ENCODE data around the gene GGTLC1.
"Not testable (repeated sequence)": the region's sequence is repeated elsewhere in the genome, so short reads cannot be mapped to it uniquely, and the experiment has no call there.

Gene GGTLC1

GRCh38 chr20:23994001-23994633, 5.5 kb upstream of the GGTLC1 start:
- not testable (repeated sequence) for DNase-seq

DNA sequence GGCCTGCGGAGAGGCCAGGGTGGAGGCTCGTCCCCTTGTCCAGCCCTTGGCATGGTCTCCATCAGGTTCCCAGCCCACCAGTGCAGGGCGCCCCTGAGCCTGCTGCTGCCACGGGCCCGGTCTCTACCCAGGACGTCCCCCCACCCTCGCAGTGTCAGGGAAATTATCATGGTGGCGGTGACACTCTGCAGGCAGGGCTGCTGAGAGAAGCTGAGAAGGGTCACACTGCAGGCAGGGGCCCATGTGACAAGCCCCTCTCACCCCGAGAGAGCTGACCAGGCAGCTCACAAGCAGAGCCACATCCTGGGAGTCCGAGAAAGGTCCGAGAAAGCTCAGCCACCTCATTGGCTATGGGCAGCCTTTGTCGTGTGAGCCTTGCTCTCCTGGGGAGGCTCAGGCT, 4.9 kb upstream of the GGTLC1 start:
- DNase-seq = not testable (repeated sequence)

- DNase-seq = not testable (repeated sequence)
Observed at GRCh38 chr20:23990296-23990695, 1.7 kb upstream of the GGTLC1 start.

DNA sequence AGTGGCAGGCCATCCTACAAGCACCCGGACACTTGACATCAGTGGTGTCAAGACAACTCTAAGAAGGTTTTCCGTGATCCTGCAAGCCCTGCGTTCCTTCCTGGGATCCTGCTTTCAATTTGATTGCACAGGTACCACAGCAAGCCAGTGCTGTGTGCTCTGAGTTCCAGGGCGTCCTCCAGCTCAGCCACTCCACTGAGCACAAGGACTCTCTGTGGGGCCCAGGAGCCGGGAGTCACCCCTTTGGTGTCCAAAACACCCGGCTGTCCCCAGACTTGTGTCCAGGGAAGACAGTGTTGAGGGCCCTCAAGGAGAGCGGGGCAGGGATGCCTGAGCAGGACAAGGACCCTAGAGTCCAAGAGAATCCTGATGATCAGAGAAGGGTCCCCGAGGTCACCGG, 387 bp upstream of the GGTLC1 start:
- DNase-seq = not testable (repeated sequence)

DNA sequence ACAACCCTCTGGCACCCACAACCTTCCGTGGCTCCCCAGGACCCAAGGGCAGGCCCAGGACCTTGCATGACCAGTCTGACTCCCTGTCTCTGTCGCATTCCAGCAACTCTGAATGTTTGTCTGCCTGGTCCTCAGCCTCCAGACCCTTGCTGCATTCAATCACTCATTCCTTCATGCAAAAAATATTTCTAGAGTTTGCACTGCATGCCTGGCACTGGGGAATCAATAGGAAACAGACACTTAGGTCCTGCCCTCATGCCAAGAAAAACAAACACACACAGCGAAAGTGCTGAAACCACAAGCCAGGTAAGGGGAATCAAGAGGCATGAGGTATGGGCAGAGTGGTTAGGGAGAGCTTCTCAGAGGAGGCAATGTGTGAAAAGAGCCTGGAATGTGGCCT, 1.9 kb downstream of the GGTLC1 start:
- DNase-seq = not testable (repeated sequence)

GRCh38 chr20:23986310-23986709, 2.3 kb downstream of the GGTLC1 start:
- DNase-seq = not testable (repeated sequence)

GRCh38 chr20:23985790-23986225, 2.8 kb downstream of the GGTLC1 start:
- not testable (repeated sequence) for DNase-seq

- not testable (repeated sequence) for DNase-seq
Observed at GRCh38 chr20:23985066-23985789, 3.4 kb downstream of the GGTLC1 start.

DNA sequence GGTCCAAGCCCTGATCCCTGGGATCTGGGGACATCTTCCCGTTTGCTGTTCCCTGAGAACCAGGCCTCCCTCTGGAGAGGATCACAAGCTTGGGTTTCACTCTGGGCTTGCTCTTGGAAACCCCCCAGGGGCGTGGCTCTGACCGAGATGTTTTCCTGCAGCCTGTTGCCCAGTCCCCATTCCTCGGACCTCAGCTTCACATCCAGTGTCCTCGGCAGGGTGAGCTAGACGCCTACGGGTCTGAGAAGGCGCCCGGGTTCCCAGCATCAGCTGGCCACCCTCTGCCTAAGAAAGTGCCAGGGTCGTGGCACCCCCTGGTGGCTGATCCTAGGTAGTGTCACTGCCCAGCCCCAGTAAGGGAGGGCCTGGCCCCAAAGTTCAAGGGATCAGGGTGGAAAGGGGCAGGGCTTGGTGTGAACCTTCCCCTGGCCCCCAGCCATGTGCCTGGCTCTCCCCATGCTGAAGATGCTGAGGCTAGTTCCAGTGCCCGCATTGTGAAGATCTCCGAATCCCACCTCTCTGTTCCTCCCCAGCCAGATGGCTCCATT, 4.0 kb downstream of the GGTLC1 start:
- not testable (repeated sequence) for DNase-seq

DNA sequence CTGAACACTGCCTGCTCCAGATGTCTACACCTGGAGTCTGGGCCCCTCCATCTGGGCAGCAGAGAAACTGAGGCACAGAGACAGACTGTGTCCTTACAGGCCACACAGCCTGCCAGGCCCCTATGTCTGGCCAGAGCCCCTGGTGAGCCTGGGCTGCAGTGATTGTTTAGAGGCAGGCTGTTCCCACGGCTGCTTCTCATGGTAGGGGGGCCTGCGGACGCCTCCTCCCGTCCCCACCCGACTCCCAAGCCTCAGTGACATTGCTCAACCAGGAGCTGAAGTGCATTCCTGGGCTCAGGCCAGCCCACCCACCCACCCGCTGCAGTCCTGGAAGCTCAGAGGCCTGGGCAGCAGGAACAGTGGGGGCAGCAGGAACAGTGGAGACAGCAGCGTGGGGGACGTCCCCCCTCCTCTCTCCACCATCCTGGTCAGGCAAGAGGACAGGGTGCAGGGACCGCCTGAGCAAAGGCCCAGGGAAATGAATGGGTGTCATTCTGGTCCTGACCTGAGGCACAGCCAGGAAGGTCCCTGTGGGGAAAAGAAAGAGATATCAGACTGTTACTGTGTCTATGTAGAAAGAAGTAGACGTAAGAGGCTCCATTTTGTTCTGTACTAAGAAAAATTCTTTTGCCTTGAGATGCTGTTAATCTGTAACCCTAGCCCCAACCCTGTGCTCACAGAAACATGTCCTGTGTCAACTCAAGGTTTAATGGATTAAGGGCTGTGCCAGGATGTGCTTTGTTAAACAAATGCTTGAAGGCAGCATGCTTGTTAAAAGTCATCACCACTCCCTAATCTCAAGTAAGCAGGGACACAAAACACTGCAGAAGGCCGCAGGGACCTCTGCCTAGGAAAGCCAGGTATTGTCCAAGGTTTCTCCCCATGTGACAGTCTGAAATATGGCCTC, 6.2 kb downstream of the GGTLC1 start:
- DNase-seq = not testable (repeated sequence)

GRCh38 chr20:23981526-23981925, 7.1 kb downstream of the GGTLC1 start:
- not testable (repeated sequence) for DNase-seq

GRCh38 chr20:23981014-23981413, 7.6 kb downstream of the GGTLC1 start:
- DNase-seq = not testable (repeated sequence)

GRCh38 chr20:23979899-23980811, 8.4 kb downstream of the GGTLC1 start:
- not testable (repeated sequence) for DNase-seq

GRCh38 chr20:23979380-23979779, 9.2 kb downstream of the GGTLC1 start:
- not testable (repeated sequence) for DNase-seq

GRCh38 chr20:23978457-23978856, 10.1 kb downstream of the GGTLC1 start:
- DNase-seq = not testable (repeated sequence)

GRCh38 chr20:23974966-23975365, 13.6 kb downstream of the GGTLC1 start:
- DNase-seq = no peak

DNA sequence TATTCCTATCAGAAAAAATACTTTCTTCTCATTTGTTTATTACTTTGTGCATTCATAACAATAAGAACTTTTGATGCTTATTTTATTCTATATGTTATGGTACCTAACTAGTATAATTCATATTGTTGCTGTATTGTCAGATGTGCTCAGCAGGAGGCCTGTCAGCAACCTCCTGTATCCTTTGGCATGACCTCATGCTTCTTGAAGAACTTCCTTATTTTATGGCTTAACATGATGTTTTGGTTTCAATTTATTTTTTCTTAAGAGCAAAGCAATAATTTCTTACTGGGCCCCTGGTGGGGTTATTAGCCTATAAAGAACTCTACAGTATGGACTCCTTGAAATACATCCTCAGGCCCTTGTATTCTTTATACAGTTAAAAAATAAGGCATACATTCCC, 17.3 kb downstream of the GGTLC1 start:
- no peak for DNase-seq

DNA sequence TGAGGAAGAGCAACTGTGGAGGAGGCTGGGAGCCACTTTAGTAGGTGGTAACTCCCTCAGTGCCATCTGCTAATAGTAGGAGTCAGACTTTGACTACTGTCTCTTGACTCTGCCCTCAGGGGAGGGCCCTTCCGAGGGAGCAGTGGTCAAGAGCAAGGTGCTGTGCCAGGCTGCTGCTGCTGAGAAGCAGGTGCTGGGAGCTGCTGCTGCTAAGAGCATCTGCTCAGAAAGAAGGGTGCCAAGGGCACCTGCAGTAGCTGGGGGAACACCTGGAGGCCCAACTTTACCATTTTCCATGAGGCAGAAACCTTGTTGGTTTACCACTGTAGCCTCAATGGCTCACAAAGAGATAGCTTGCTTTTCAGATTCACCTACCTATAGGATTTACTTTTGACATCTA, 18.5 kb downstream of the GGTLC1 start:
- DNase-seq = no peak

- DNase-seq = no peak
Observed at GRCh38 chr20:23967616-23967979, 21.0 kb downstream of the GGTLC1 start.

- no peak for DNase-seq
Observed at GRCh38 chr20:23966927-23967615, 21.5 kb downstream of the GGTLC1 start.

- no peak for DNase-seq
Observed at GRCh38 chr20:23966298-23966697, 22.3 kb downstream of the GGTLC1 start.
